Activated CD4-positive, alpha-beta T cell treated with anti-CD3 and anti-CD28 coated beads for 4 hours (primary cell): ENCODE results near the gene TMEM233.

Experiments used
- DNase-seq, 2 donors: peaks; one replicate each; pipeline ENCODE4 v3.0.0-alpha.2; 2020

The TMEM233 gene

GRCh38 chr12:119660076-119660475 is 66.5 kb downstream of the TMEM233 start:
- no peak for DNase-seq

GRCh38 chr12:119661882-119662281 is 68.3 kb downstream of the TMEM233 start:
- no peak for DNase-seq

GRCh38 chr12:119664642-119665041 is 71.1 kb downstream of the TMEM233 start:
- no peak for DNase-seq

- DNase-seq = no peak
Measured at GRCh38 chr12:119665164-119665929, 71.8 kb downstream of the TMEM233 start.

GRCh38 chr12:119666226-119666795 is 72.7 kb downstream of the TMEM233 start:
- no peak for DNase-seq

GRCh38 chr12:119666900-119667576 is 73.5 kb downstream of the TMEM233 start:
- DNase-seq = no peak

- peak; percentile 91 to 94 for DNase-seq
Measured at GRCh38 chr12:119667577-119668323, 74.2 kb downstream of the TMEM233 start, which contains the start of gene PRKAB1. PRKAB1 (plus strand) TSS chr12:119668133; CDS start chr12:119668245, 112 bp downstream.

GRCh38 chr12:119668324-119668841 is 74.8 kb downstream of the TMEM233 start:
- DNase-seq = no peak

GRCh38 chr12:119669744-119670472 is 76.3 kb downstream of the TMEM233 start:
- DNase-seq = no peak

GRCh38 chr12:119671070-119671469 is 77.5 kb downstream of the TMEM233 start:
- DNase-seq = no peak

- no peak for DNase-seq
Measured at GRCh38 chr12:119672194-119672593, 78.6 kb downstream of the TMEM233 start.

GRCh38 chr12:119673634-119674033 is 80.1 kb downstream of the TMEM233 start:
- DNase-seq = no peak

GRCh38 chr12:119674560-119674959 is 81.0 kb downstream of the TMEM233 start:
- DNase-seq = no peak

- no peak for DNase-seq
Measured at GRCh38 chr12:119676022-119676421, 82.4 kb downstream of the TMEM233 start.

- no peak for DNase-seq
Measured at GRCh38 chr12:119676573-119676972, 83.0 kb downstream of the TMEM233 start.

- no peak for DNase-seq
Measured at GRCh38 chr12:119678459-119678858, 84.9 kb downstream of the TMEM233 start.

- DNase-seq = no peak
Measured at GRCh38 chr12:119679081-119679480, 85.5 kb downstream of the TMEM233 start.

- no peak for DNase-seq
Measured at GRCh38 chr12:119679490-119679889, 85.9 kb downstream of the TMEM233 start.

GRCh38 chr12:119681111-119681510 is 87.5 kb downstream of the TMEM233 start:
- DNase-seq = no peak

GRCh38 chr12:119681728-119682638 is 88.4 kb downstream of the TMEM233 start:
- DNase-seq = no peak

- no peak for DNase-seq
Measured at GRCh38 chr12:119682639-119683252, 89.2 kb downstream of the TMEM233 start.
